Ishikawa (cell line): ENCODE data around the gene ERBB3.

Source experiments
- CEBPB ChIP-seq: IDR thresholded peaks from 2 replicates; pipeline ENCODE4 v1.6.1; 2012
- CREB1 ChIP-seq: IDR thresholded peaks from 2 replicates; pipeline ENCODE4 v1.6.1; 2012; ENCODE audit warnings: low read depth
- EGR1 ChIP-seq: IDR thresholded peaks from 2 replicates; pipeline ENCODE4 v1.6.1; 2012
- EP300 ChIP-seq: IDR thresholded peaks from 2 replicates; pipeline ENCODE4 v1.6.1; 2012; ENCODE audit warnings: borderline replicate concordance
- FOXM1 ChIP-seq: IDR thresholded peaks from 2 replicates; pipeline ENCODE4 v1.6.1; 2012; ENCODE audit warnings: low read depth, borderline replicate concordance
- NFIC ChIP-seq: IDR thresholded peaks from 2 replicates; pipeline ENCODE4 v1.6.1; 2012
- RAD21 ChIP-seq: IDR thresholded peaks from 2 replicates; pipeline ENCODE4 v1.6.1; 2012; ENCODE audit warnings: low read depth
- TAF1 ChIP-seq: IDR thresholded peaks from 2 replicates; pipeline ENCODE4 v1.6.1; 2012; ENCODE audit warnings: low read depth, mild to moderate bottlenecking
- TCF12 ChIP-seq: IDR thresholded peaks from 2 replicates; pipeline ENCODE4 v1.6.1; 2012; ENCODE audit warnings: low read depth
- TEAD4 ChIP-seq: IDR thresholded peaks from 2 replicates; pipeline ENCODE4 v1.6.1; 2012
- YY1 ChIP-seq: IDR thresholded peaks from 2 replicates; pipeline ENCODE4 v1.6.1; 2012; ENCODE audit warnings: low read depth
- ZBTB7A ChIP-seq: IDR thresholded peaks from 2 replicates; pipeline ENCODE4 v1.6.1; 2012; ENCODE audit warnings: low read depth
- TF ChIP-seq, protein P1 (sequence below): IDR thresholded peaks from 2 replicates; pipeline ENCODE4 v1.6.1; 2012; ENCODE audit warnings: low read depth, mild to moderate bottlenecking
- TF ChIP-seq, protein P2 (sequence below): IDR thresholded peaks from 2 replicates; pipeline ENCODE4 v1.6.1; 2012
- TF ChIP-seq, protein P3 (sequence below): IDR thresholded peaks from 2 replicates; pipeline ENCODE4 v1.6.1; 2012

The ERBB3 gene

GRCh38 chr12:56129206-56129941 lies 49.4 kb downstream of the ERBB3 start:
- no peak for TF ChIP-seq RAD21
- TF ChIP-seq CEBPB = no peak
- peak; percentile 82 for TF ChIP-seq ZBTB7A
- TF ChIP-seq EP300 = no peak
- no peak for TF ChIP-seq FOXM1
- peak; percentile 94 for TF ChIP-seq EGR1
- 0 out of 2 replicates have a peak, but pooled peaks have one; percentile 3 for TF ChIP-seq NFIC

DNA sequence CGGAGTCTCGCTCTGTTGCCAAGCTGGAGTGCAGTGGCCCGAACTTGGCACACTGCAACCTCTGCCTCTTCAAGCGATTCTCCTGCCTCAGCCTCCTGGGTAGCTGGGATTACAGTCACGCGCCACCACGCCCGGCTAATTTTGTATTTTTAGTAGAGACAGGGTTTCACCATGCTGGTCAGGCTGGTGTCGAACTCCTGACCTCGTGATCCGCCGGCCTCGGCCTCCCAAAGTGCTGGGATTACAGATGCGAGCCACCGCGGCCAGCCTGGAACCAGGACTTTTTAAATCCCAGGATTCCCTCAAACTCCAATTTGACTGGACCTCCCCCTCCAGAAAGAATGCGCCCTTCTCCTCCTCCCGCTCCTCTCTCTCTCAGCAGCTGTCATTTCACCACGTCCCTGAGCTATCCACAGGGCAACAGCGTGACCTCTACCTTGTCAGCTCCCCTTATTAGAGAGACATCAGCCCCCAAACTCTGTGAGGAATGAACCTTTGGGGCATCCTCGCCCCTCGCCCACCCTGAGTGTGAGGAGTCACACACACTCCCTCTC lies 50.1 kb downstream of the ERBB3 start:
- TF ChIP-seq TCF12 (no peak), NFIC (no peak), EGR1 (no peak), EP300 (no peak), CEBPB (no peak), TEAD4 (no peak), TAF1 (no peak), FOXM1 (no peak)
- TF ChIP-seq, protein P1, sequence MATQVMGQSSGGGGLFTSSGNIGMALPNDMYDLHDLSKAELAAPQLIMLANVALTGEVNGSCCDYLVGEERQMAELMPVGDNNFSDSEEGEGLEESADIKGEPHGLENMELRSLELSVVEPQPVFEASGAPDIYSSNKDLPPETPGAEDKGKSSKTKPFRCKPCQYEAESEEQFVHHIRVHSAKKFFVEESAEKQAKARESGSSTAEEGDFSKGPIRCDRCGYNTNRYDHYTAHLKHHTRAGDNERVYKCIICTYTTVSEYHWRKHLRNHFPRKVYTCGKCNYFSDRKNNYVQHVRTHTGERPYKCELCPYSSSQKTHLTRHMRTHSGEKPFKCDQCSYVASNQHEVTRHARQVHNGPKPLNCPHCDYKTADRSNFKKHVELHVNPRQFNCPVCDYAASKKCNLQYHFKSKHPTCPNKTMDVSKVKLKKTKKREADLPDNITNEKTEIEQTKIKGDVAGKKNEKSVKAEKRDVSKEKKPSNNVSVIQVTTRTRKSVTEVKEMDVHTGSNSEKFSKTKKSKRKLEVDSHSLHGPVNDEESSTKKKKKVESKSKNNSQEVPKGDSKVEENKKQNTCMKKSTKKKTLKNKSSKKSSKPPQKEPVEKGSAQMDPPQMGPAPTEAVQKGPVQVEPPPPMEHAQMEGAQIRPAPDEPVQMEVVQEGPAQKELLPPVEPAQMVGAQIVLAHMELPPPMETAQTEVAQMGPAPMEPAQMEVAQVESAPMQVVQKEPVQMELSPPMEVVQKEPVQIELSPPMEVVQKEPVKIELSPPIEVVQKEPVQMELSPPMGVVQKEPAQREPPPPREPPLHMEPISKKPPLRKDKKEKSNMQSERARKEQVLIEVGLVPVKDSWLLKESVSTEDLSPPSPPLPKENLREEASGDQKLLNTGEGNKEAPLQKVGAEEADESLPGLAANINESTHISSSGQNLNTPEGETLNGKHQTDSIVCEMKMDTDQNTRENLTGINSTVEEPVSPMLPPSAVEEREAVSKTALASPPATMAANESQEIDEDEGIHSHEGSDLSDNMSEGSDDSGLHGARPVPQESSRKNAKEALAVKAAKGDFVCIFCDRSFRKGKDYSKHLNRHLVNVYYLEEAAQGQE = no peak

GRCh38 chr12:56130876-56131275 lies 50.9 kb downstream of the ERBB3 start:
- TF ChIP-seq CEBPB (no peak), TCF12 (no peak), RAD21 (no peak), CREB1 (no peak), FOXM1 (no peak), TAF1 (no peak), EGR1 (no peak), NFIC (no peak), EP300 (no peak), YY1 (no peak), TEAD4 (no peak)
- TF ChIP-seq, protein P2, sequence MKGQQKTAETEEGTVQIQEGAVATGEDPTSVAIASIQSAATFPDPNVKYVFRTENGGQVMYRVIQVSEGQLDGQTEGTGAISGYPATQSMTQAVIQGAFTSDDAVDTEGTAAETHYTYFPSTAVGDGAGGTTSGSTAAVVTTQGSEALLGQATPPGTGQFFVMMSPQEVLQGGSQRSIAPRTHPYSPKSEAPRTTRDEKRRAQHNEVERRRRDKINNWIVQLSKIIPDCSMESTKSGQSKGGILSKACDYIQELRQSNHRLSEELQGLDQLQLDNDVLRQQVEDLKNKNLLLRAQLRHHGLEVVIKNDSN = no peak
- TF ChIP-seq, protein P3, sequence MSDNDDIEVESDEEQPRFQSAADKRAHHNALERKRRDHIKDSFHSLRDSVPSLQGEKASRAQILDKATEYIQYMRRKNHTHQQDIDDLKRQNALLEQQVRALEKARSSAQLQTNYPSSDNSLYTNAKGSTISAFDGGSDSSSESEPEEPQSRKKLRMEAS = no peak

- TF ChIP-seq ZBTB7A (no peak), TCF12 (no peak), RAD21 (no peak), TEAD4 (no peak), CREB1 (no peak), FOXM1 (no peak), YY1 (no peak), NFIC (no peak), CEBPB (no peak), EP300 (no peak), EGR1 (no peak), TAF1 (no peak)
- TF ChIP-seq, protein P2 = no peak
- TF ChIP-seq, protein P3 = no peak
- TF ChIP-seq, protein P1 = no peak
Measured at GRCh38 chr12:56134897-56135296, 54.9 kb downstream of the ERBB3 start.

DNA sequence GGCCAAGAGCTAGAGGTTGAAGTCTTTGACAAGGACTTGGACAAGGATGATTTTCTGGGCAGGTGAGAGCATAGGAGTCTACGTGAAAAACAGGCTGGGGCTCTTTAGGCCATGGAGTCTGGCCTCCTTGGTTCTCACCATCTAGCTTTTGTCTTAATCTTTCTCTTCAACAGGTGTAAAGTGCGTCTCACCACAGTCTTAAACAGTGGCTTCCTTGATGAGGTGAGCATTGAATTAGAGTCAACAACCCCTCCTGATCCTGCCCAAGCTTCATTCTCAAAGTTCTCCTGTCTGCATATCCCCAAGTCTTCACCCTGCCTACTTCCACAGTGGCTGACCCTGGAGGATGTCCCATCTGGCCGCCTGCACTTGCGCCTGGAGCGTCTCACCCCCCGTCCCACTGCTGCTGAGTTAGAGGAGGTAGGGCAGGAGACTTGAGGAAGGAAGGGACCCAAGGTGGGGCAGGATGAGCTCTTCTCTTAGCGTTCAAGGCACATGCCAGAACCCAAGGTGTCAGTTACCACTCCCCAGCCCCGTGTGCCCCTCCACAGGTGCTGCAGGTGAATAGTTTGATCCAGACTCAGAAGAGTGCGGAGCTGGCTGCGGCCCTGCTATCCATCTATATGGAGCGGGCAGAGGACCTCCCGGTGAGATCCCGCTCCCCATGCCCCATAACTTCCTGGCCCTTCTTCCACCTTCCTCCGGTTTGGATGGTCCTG lies 58.0 kb downstream of the ERBB3 start:
- TF ChIP-seq, protein P1 = no peak
- TF ChIP-seq CEBPB (no peak), EP300 (no peak), TAF1 (no peak), YY1 (no peak), TCF12 (no peak), TEAD4 (no peak), RAD21 (no peak), ZBTB7A (no peak), CREB1 (no peak), FOXM1 (no peak), EGR1 (no peak), NFIC (no peak)
- TF ChIP-seq, protein P2 = no peak
- TF ChIP-seq, protein P3 = no peak
